BLaER1 treated with 17β-estradiol and CSF1 and Interleukin-3, amounts not matched to agents 10 nM and 100 nM (cell line): Measurements from ENCODE around the gene TBC1D3H.
"Not testable (repeated sequence)": the region's sequence is repeated elsewhere in the genome, so short reads cannot be mapped to it uniquely, and the experiment has no call there.

Experiments used
- H3K27ac ChIP-seq, 11 experiments: shearing (Covaris generic); formaldehyde crosslinking; 2 replicates each; pipeline ENCODE4 v1.8.1; 2022
- H3K27me3 ChIP-seq, 11 experiments: shearing (Covaris generic); formaldehyde crosslinking; 2 replicates each; pipeline ENCODE4 v1.8.1; 2022
- H3K36me3 ChIP-seq, 11 experiments: shearing (Covaris generic); formaldehyde crosslinking; 2 replicates each; pipeline ENCODE4 v1.8.1; 2022
- H3K4me1 ChIP-seq, 10 experiments: shearing (Covaris generic); formaldehyde crosslinking; 2 replicates each; pipeline ENCODE4 v1.8.1; 2022
- H3K4me2 ChIP-seq, 11 experiments: shearing (Covaris generic); formaldehyde crosslinking; 2 replicates each; pipeline ENCODE4 v1.8.1; 2022
- H3K4me3 ChIP-seq, 10 experiments: shearing (Covaris generic); formaldehyde crosslinking; 2 replicates each; pipeline ENCODE4 v1.8.1; 2022
- H3K9ac ChIP-seq, 11 experiments: shearing (Covaris generic); formaldehyde crosslinking; 2 replicates each; pipeline ENCODE4 v1.8.1; 2022
- H3K9me3 ChIP-seq, 11 experiments: shearing (Covaris generic); formaldehyde crosslinking; replicated peaks in 1 of 11; 2 replicates each; pipeline ENCODE4 v1.8.1; 2022
- H4K20me1 ChIP-seq, 11 experiments: shearing (Covaris generic); formaldehyde crosslinking; 2 replicates each; pipeline ENCODE4 v1.8.1; 2022

TBC1D3H gene

DNA sequence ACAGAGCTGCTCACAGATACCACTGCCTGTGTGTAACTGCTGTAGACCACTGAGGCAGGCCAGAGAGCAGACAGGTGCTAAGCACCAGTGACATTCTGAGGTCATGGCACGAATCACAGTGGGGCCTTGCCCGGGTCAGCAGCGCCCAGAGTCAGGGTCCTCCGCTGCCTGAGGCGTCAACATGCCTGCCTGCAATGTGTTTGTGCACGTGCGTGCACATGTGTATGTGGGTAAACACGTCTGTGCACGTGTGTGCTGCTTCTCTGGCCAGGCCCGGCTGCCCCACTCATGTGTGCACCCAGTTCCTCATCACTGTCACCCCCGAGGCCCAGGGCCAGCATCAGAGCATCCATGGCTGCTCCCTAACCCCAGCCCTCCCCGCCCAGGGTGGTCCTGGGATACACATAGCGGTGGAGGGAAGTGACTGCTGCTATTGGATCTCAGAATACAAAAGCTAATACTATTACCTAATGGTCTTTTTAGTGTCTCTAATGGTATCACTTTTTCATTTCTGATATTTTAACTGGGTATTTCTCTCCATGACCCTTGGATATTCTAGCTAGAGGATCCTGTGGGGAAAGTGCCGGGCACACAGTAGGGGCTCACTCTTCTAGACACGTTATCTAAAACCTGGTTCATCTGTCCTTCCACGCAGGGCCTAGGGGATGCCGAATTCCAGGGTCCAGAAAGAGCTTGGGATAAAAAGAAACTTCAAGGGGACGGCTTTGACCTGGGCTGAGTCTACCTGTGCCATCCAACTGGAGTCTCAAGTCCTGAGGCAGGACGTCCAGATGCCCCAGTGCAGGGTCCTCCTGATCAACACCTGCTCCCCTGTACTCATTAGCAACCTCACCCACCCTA, at the start of gene TBC1D3H:
TSS of gene TBC1D3H (minus strand) at position 51 of the 861 bp plus-strand sequence. CDS start 1,540 bp downstream, outside the sequence.
- not testable (repeated sequence) for H3K9me3 ChIP-seq, H3K4me2 ChIP-seq, H3K4me3 ChIP-seq, H4K20me1 ChIP-seq, H3K36me3 ChIP-seq, H3K4me1 ChIP-seq, H3K9ac ChIP-seq, H3K27me3 ChIP-seq, H3K27ac ChIP-seq

DNA sequence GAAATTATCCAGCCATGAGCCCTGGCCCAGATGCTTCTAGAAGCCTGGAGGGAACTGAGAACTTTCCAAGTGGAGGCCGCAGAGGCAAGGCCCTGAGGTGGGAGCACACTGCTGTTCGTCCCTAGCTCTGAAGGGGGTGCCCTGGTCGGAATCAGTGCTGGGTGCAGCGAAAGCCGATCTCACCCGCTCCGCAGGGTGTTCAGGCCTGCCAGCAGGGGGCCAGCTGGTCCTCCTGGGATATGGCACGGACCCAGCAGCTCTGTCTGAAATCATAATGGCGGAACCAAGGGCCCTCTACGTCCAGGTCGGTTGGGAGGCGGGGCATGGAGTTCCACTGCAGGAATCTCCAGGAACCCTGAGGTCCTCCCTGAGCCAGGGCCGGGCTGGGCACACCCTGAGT, 40.7 kb upstream of the TBC1D3H start:
- not testable (repeated sequence) for H3K4me1 ChIP-seq, H3K9ac ChIP-seq, H3K9me3 ChIP-seq, H3K27me3 ChIP-seq, H3K27ac ChIP-seq, H4K20me1 ChIP-seq, H3K4me2 ChIP-seq, H3K36me3 ChIP-seq, H3K4me3 ChIP-seq

DNA sequence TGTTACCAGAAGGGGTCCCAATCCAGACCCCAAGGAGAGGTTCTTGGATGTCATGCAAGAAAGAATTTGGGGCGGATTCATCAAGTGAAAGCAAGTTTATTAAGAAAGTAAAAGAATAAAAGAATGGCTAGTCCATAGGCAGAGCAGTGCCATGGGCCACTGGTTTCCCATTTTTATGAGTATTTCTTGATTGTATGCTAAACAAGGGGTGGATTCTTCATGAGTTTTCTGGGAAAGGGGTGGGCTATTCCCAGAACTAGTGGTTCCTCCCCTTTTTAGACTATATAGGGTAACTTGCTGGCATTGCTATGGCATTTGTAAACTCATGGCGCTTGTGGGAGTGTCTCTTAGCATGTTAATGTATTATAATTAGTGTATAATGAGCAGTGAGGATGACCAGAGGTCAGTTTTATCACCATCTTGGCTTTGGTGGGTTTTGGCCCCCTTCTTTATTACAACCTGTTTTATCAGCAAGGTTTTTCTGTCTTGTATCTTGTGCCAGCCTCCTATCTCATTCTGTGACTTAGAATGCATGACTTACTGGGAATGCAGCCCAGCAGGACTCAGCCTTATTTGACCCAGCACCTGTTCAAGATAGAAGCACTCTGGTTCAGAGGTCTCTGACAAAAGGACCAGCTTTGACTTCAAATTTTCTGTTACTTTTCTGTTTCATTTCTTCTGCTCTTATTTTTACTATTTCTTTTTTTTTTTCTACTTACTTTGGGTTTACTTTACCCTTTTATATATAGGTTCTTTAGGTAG, 27.1 kb upstream of the TBC1D3H start:
- H3K9me3 ChIP-seq, H3K4me3 ChIP-seq, H3K36me3 ChIP-seq, H3K4me2 ChIP-seq, H3K4me1 ChIP-seq, H3K9ac ChIP-seq, H3K27me3 ChIP-seq, H3K27ac ChIP-seq, H4K20me1 ChIP-seq: not testable (repeated sequence)

DNA sequence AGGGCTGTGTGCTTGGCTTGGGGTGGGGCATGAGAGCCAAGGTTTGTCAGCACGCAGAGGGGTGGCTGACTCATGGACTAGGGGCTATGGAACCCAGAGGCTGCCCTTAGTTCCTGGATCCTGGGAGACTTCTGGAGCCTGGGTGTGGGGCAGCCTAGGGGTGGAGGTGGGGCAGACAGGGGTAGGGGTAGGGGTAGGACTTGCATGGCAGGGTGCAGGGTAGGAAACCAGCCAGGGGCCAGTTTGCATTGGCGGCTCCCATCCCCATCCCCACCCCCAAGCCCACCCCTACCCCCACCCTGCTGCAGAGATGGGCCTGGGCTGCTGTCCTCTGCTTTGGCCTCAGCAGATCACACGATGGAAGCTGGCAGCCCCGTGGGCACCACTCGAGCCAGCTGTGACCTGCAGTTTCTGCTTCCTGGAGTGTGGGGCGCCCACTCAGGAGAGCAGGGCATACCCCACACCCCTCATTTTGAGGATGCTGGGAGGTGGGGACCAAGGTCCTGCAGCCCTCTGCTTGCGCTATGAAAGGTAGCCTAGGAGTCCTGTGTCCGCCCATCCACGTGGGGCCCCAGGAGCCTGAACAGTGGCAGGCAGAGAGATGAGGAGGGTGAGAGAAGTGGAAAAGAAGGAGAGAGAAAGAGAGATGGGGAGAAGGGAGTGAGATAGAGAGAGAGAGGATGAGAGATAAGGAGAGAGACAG, 2.9 kb upstream of the TBC1D3H start:
- H3K4me3 ChIP-seq, H3K9ac ChIP-seq, H3K27me3 ChIP-seq, H3K27ac ChIP-seq, H3K36me3 ChIP-seq, H4K20me1 ChIP-seq, H3K4me1 ChIP-seq, H3K4me2 ChIP-seq, H3K9me3 ChIP-seq: not testable (repeated sequence)

DNA sequence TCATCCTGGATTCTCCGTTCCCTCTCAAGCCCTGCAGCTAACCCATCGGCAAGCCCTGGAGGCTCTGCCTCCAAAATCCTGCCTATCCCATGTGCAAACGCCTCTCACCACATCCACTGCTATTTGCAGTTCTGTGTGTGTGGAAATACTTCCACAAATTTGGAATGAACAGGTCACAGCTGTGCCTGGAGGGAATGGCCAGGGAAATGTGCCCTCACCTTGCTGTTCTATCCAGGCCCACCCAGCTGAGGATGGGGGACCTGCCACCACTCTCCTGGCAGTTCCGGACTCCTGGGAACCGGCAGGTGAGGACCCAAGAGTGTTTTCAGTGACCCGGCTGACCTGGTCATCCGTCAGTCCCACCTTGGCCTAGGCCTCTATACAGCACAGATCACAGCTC, 12.3 kb downstream of the TBC1D3H start:
- H3K9me3 ChIP-seq, H3K27me3 ChIP-seq, H3K36me3 ChIP-seq, H3K4me2 ChIP-seq, H3K4me3 ChIP-seq, H3K4me1 ChIP-seq, H4K20me1 ChIP-seq, H3K27ac ChIP-seq, H3K9ac ChIP-seq: not testable (repeated sequence)

DNA sequence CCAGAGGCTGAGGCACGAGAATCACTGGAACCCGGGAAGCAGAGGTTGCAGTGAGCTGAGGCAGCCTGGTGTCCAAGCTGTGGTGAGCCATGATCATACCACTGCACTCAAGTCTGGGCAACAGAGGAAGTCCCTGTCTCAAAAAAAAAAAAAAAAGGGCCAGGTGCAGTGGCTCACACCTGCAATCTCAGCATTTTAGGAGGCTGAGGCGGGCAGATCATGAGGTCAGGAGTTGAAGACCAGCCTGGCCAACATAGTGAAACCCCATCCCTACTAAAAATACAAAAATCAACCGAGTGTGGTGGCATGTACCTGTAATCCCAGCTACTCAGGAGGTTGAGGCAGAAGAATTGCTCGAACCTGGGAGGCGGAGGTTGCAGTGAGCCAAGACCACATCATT, 25.7 kb downstream of the TBC1D3H start:
- not testable (repeated sequence) for H3K36me3 ChIP-seq, H3K27me3 ChIP-seq, H3K9ac ChIP-seq, H3K9me3 ChIP-seq, H3K4me1 ChIP-seq, H3K4me2 ChIP-seq, H3K4me3 ChIP-seq, H3K27ac ChIP-seq, H4K20me1 ChIP-seq
